Neural cell (in vitro differentiated cells): ENCODE results near the gene UCMA.

Source experiments
- EP300 ChIP-seq: fragments of 450-650 bp; conservative IDR thresholded peaks from 2 replicates; pipeline ENCODE4 v1.6.1; 2014; ENCODE audit warnings: antibody characterized with exemption, mild to moderate bottlenecking, moderate library complexity; ENCODE audit not compliant: poor library complexity, severe bottlenecking
- EZH2 ChIP-seq: fragments of 200-600, 300-800 bp; shearing (Covaris generic), sonication (generic); IDR thresholded peaks from 2 replicates; pipeline ENCODE4 v1.6.1; 2014; ENCODE audit warnings: antibody characterized with exemption, low read length, borderline replicate concordance, mild to moderate bottlenecking; ENCODE audit not compliant: insufficient read depth, poor library complexity, severe bottlenecking
- RAD21 ChIP-seq: fragments of 450-650 bp; conservative IDR thresholded peaks from 2 replicates; pipeline ENCODE4 v1.6.1; 2014; ENCODE audit warnings: antibody characterized with exemption, mild to moderate bottlenecking, moderate library complexity
- SMC3 ChIP-seq: fragments of 450-650 bp; conservative IDR thresholded peaks from 2 replicates; pipeline ENCODE4 v1.6.1; 2014; ENCODE audit warnings: antibody characterized with exemption, mild to moderate bottlenecking, moderate library complexity; ENCODE audit not compliant: poor library complexity
- TAF1 ChIP-seq: IDR thresholded peaks from 2 replicates; pipeline ENCODE4 v1.6.1; 2012; ENCODE audit warnings: low read depth
- TF ChIP-seq, protein P1 (sequence below): fragments of 450-650 bp; IDR thresholded peaks from 2 replicates; pipeline ENCODE4 v1.5.1; 2014; ENCODE audit warnings: antibody characterized with exemption, mild to moderate bottlenecking, moderate library complexity; ENCODE audit not compliant: poor library complexity, severe bottlenecking

DNA sequence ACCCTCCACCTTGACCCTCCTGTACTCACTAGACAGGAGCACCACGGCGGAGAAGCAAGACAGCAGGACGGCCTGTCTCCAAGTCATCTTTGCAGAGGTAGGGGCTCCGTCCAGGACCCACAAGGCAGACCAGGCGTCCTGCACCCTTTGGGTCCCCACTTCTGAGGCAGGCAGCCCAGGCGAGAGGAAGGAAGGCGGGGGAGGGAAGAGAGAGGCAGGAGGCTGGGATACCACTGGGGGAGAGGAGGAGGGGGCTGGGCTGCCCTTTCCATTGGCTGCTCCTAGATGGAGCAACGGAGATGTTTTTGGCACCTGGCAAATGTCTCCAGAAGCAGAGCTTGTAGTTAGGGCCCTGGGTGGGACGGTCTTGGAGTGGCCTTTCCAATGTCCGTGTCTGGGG is at the start of gene UCMA:
- TF ChIP-seq, protein P1, sequence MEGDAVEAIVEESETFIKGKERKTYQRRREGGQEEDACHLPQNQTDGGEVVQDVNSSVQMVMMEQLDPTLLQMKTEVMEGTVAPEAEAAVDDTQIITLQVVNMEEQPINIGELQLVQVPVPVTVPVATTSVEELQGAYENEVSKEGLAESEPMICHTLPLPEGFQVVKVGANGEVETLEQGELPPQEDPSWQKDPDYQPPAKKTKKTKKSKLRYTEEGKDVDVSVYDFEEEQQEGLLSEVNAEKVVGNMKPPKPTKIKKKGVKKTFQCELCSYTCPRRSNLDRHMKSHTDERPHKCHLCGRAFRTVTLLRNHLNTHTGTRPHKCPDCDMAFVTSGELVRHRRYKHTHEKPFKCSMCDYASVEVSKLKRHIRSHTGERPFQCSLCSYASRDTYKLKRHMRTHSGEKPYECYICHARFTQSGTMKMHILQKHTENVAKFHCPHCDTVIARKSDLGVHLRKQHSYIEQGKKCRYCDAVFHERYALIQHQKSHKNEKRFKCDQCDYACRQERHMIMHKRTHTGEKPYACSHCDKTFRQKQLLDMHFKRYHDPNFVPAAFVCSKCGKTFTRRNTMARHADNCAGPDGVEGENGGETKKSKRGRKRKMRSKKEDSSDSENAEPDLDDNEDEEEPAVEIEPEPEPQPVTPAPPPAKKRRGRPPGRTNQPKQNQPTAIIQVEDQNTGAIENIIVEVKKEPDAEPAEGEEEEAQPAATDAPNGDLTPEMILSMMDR, result no peak
- TF ChIP-seq RAD21, result no peak
- no peak for TF ChIP-seq TAF1
- TF ChIP-seq SMC3, result no peak
- TF ChIP-seq EP300, result no peak
- no peak for TF ChIP-seq EZH2
